Measurements from ENCODE around the gene PRG2. TPM values are rescaled to one million over a fixed set of nuclear protein-coding genes. Genes with fewer than 3 reads are reported as not detected.

Gene PRG2
- total RNA-seq, 4 donors from 2014 or later, result 0.22 to 0.94 (median 0.71) TPM; not detected in 1

- TF ChIP-seq CTCF (IDR thresholded peaks at IDR 0.05) (no peak), POLR2A (IDR thresholded peaks at IDR 0.05) (peak in 1 of 2 donors; percentile 15)
- Histone ChIP-seq H3K36me3 (no peaks in the 10 kb centered on the region), H3K27ac (peak overlapping the region; percentile 99 to 100 (median 99)), H3K4me1 (peaks cover 58 to 79% of the 10 kb centered on the region in 2 donors), H3K4me3 (replicated peaks in 1 of 3) (peak overlapping the region in 1 of 3 donors; percentile 42), H3K9me3 (no peaks in the 10 kb centered on the region), H3K27me3 (no peaks in the 10 kb centered on the region)
- intact Hi-C loops (cut with DNase I), result no loop called here
- DNase-seq, result peak; percentile 53 to 56
- WGBS, 2 donors, result 34 to 63% methylated on average over 13 to 15 of the region's 15 CpGs
Observed at GRCh38 chr11:57424792-57425564, 34.5 kb upstream of the PRG2 start.

GRCh38 chr11:57424137-57424791, 33.8 kb upstream of the PRG2 start:
- Histone ChIP-seq H3K27ac (peak overlapping the region; percentile 99 to 100 (median 99)), H3K27me3 (no peaks in the 10 kb centered on the region), H3K4me3 (replicated peaks in 1 of 3) (peak overlapping the region in 1 of 3 donors; percentile 42), H3K9me3 (no peaks in the 10 kb centered on the region), H3K36me3 (no peaks in the 10 kb centered on the region), H3K4me1 (peaks cover 55 to 81% of the 10 kb centered on the region in 2 donors)
- TF ChIP-seq CTCF (IDR thresholded peaks at IDR 0.05) (no peak), POLR2A (IDR thresholded peaks at IDR 0.05) (no peak)
- intact Hi-C loops (cut with DNase I), result no loop called here
- DNase-seq, result no peak
- 83 to 86% methylated on average over 9 of the region's 9 CpGs for WGBS, 2 donors

- Histone ChIP-seq H3K36me3 (peaks cover 5 to 11% of the 10 kb centered on the region in 2 donors), H3K4me1 (peaks cover 47 to 83% of the 10 kb centered on the region in 2 donors), H3K4me3 (replicated peaks in 1 of 3) (no peak overlapping the region), H3K9me3 (no peaks in the 10 kb centered on the region), H3K27ac (peak overlapping the region in 2 of 3 donors; percentile 12 to 35), H3K27me3 (no peaks in the 10 kb centered on the region)
- intact Hi-C loops (cut with DNase I), result no loop called here
- WGBS, 2 donors, result 85 to 86% methylated on average over 4 of the region's 4 CpGs
- no peak for DNase-seq
- TF ChIP-seq POLR2A (IDR thresholded peaks at IDR 0.05) (no peak), CTCF (IDR thresholded peaks at IDR 0.05) (no peak)
Observed at GRCh38 chr11:57422669-57423068, 32.2 kb upstream of the PRG2 start.

GRCh38 chr11:57421805-57422204, 31.4 kb upstream of the PRG2 start:
- H3K9me3 ChIP-seq, result no peaks in the 10 kb centered on the region
- no peak for DNase-seq
- H3K27ac ChIP-seq, result peak overlapping the region in 2 of 3 donors; percentile 12 to 35
- H3K36me3 ChIP-seq, result peaks cover 8 to 12% of the 10 kb centered on the region in 2 donors
- peaks cover 45 to 83% of the 10 kb centered on the region in 2 donors for H3K4me1 ChIP-seq
- intact Hi-C loops (cut with DNase I), result no loop called here
- H3K27me3 ChIP-seq, result no peaks in the 10 kb centered on the region
- TF ChIP-seq POLR2A (IDR thresholded peaks at IDR 0.05) (no peak), CTCF (IDR thresholded peaks at IDR 0.05) (no peak)
- no peak overlapping the region for H3K4me3 ChIP-seq (replicated peaks in 1 of 3)

- no peak for DNase-seq
Observed at GRCh38 chr11:57421066-57421465, 30.6 kb upstream of the PRG2 start.

More at GRCh38 chr11:57421066-57421465, 30.6 kb upstream of the PRG2 start:
- H3K36me3 ChIP-seq, result peaks cover 14 to 19% of the 10 kb centered on the region in 2 donors
- no peaks in the 10 kb centered on the region for H3K27me3 ChIP-seq
- intact Hi-C loops (cut with DNase I), result no loop called here
- peaks cover 43 to 83% of the 10 kb centered on the region in 2 donors for H3K4me1 ChIP-seq
- H3K4me3 ChIP-seq (replicated peaks in 1 of 3), result no peak overlapping the region
- 98 to 100% methylated on average over 4 of the region's 4 CpGs for WGBS, 2 donors
- TF ChIP-seq POLR2A (IDR thresholded peaks at IDR 0.05) (no peak), CTCF (IDR thresholded peaks at IDR 0.05) (no peak)
- H3K9me3 ChIP-seq, result no peaks in the 10 kb centered on the region
- peak overlapping the region in 1 of 3 donors; percentile 35 for H3K27ac ChIP-seq
